ENCODE data around the gene HSF4. TPM values are rescaled to one million over a fixed set of nuclear protein-coding genes. Genes with fewer than 3 reads are reported as not detected.
A peak's percentile ranks its signal among the peaks of the same experiment; 100 is the strongest.

Gene HSF4
- total RNA-seq, 1 experiment from 2014 or later = 1.2 TPM

GRCh38 chr16:67194260-67194659, 29.7 kb downstream of the HSF4 start:
- Histone ChIP-seq H3K9ac (ENCODE audit: extremely low read depth, insufficient read length, low read length) (no peak overlapping the region), H3K79me2 (ENCODE audit: insufficient read depth, low read length) (peaks cover 13% of the 10 kb centered on the region; the same call in 1 of the 2 replicates), H3K4me2 (ENCODE audit: insufficient read depth, insufficient read length, low read length) (no peak overlapping the region)

More at GRCh38 chr16:67194260-67194659, 29.7 kb downstream of the HSF4 start:
- Histone ChIP-seq H2BK15ac (ENCODE audit: low read depth, low read length) (no peak overlapping the region), H3K4me1 (ENCODE audit: insufficient read depth, low read length) (no peaks in the 10 kb centered on the region), H2BK120ac (ENCODE audit: low read depth, low read length, poor library complexity, severe bottlenecking) (no peak overlapping the region), H4K8ac (replicated peaks; ENCODE audit: insufficient read length, low read depth, low read length) (no peak overlapping the region), H3K79me1 (ENCODE audit: insufficient read depth, low read depth, low read length, poor library complexity, severe bottlenecking) (peaks cover 13% of the 10 kb centered on the region), H4K91ac (ENCODE audit: insufficient read length, low read depth, low read length) (no peak overlapping the region), H3T11ph (ENCODE audit: low read length) (no peak overlapping the region), H3K14ac (ENCODE audit: insufficient read depth, low read length) (no peak overlapping the region), H2AFZ (ENCODE audit: low read length) (no peak overlapping the region), H4K20me1 (ENCODE audit: control insufficient read depth, insufficient read depth, insufficient read length) (no peaks in the 10 kb centered on the region), H2BK20ac (ENCODE audit: low read depth, low read length, poor library complexity, severe bottlenecking) (no peak overlapping the region), H3K18ac (ENCODE audit: insufficient read length, low read depth, low read length) (no peak overlapping the region), H3K4ac (ENCODE audit: low read depth, low read length) (no peak overlapping the region), H4K5ac (ENCODE audit: insufficient read length, low read depth, low read length) (no peak overlapping the region), H3K27ac (ENCODE audit: insufficient read length, low read depth, low read length) (no peak overlapping the region), H3K23me2 (ENCODE audit: insufficient read length, low read depth, low read length, poor library complexity, severe bottlenecking) (peaks cover 8% of the 10 kb centered on the region), H3K9me3 (ENCODE audit: control insufficient read depth, low read depth, low read length) (no peaks in the 10 kb centered on the region), H3K27me3 (ENCODE audit: insufficient read depth, low read length) (no peaks in the 10 kb centered on the region; the same call in 1 of the 2 replicates), H2BK5ac (ENCODE audit: insufficient read length, low read length) (no peak overlapping the region), H2AK5ac (ENCODE audit: insufficient read length, low read length) (no peak overlapping the region), H2BK12ac (ENCODE audit: insufficient read length, low read depth, low read length) (no peak overlapping the region), H3K23ac (ENCODE audit: insufficient read length, low read depth, low read length) (no peak overlapping the region), H3K56ac (ENCODE audit: insufficient read length, low read depth, low read length) (no peak overlapping the region)
- Mint-ChIP-seq H3K9me3 (no peaks in the 10 kb centered on the region; a peak in 1 of 5 replicates), H3K4me3 (peak overlapping the region; percentile 86 to 93; a peak in 4 of 5 replicates), H3K27me3 (ENCODE audit: low read depth) (0 out of 2 replicates have a peak, but pooled peaks cover 2% of the 10 kb centered on the region), H3K36me3 (ENCODE audit: insufficient read depth in 1 of 3, low read depth in 3 of 3) (peaks cover 40 to 59% (median 54%) of the 10 kb centered on the region in 3 experiments), H3K4me1 (peaks cover 23 to 35% of the 10 kb centered on the region in 2 experiments), H3K27ac (no peak overlapping the region)
- DNase-seq = no peak
- TF ChIP-seq CTCF (conservative IDR thresholded peaks at IDR 0.05) = no peak
- no CpG with 5 or more reads among the region's 6 CpGs for WGBS (ENCODE audit: extremely low coverage, insufficient read length, low lambda C conversion rate)

Measured in H9 (cell line).